K562 (cell line): Measurements from ENCODE around the gene TMEM266. TPM values are rescaled to one million over a fixed set of nuclear protein-coding genes. Genes with fewer than 3 reads are reported as not detected.

Experiments used
- AFF1 ChIP-seq, 2 experiments: fragments of 450-650 bp; IDR thresholded peaks; 2 replicates each; pipeline ENCODE4 v1.6.1; 2018; ENCODE audit warnings: mild to moderate bottlenecking in 2 of 2, low read depth in 1 of 2; ENCODE audit not compliant: partially characterized antibody in 2 of 2
- ARID3A ChIP-seq: IDR thresholded peaks from 2 replicates; pipeline ENCODE4 v1.6.1; 2012; ENCODE audit warnings: low read depth, low read length, improper control_type of control experiment, borderline replicate concordance
- BRD4 ChIP-seq: fragments of 200-600 bp; sonication (generic); IDR thresholded peaks from 2 replicates; pipeline ENCODE4 v1.6.1; 2017; ENCODE audit warnings: inconsistent platforms
- CREM ChIP-seq: IDR thresholded peaks from 2 replicates; pipeline ENCODE4 v1.6.1; 2014; ENCODE audit warnings: antibody characterized with exemption, low read depth
- ELF1 ChIP-seq: fragments of 200-800 bp; sonication (Bioruptor generic); IDR thresholded peaks from 2 replicates; pipeline ENCODE4 v1.6.1; 2016; ENCODE audit warnings: missing genetic modification characterization, missing compliant biosample characterization
- EP300 ChIP-seq: IDR thresholded peaks from 2 replicates; pipeline ENCODE4 v1.6.1; 2012; ENCODE audit warnings: low read length, improper control_type of control experiment
- HINFP ChIP-seq: fragments of 450-650 bp; conservative IDR thresholded peaks from 2 replicates; pipeline ENCODE4 v1.6.1; 2016; ENCODE audit warnings: missing genetic modification characterization, low read depth, mild to moderate bottlenecking, control low read depth, missing compliant biosample characterization
- KAT2B ChIP-seq: IDR thresholded peaks from one replicate; pipeline ENCODE4 v1.6.1; 2012; ENCODE audit warnings: low read depth, mild to moderate bottlenecking, control low read depth, inconsistent platforms, low read length, moderate library complexity
- LARP7 ChIP-seq: fragments of 450-650 bp; IDR thresholded peaks from 2 replicates; pipeline ENCODE4 v1.6.1; 2016
- MXI1 ChIP-seq: IDR thresholded peaks from 2 replicates; pipeline ENCODE4 v1.6.1; 2011; ENCODE audit warnings: low read depth, mild to moderate bottlenecking, improper control_type of control experiment, low read length
- PYGO2 ChIP-seq: fragments of 450-650 bp; IDR thresholded peaks from 2 replicates; pipeline ENCODE4 v1.6.1; 2016; ENCODE audit warnings: mild to moderate bottlenecking, missing genetic modification characterization, moderate library complexity, missing compliant biosample characterization
- RAD51 ChIP-seq: fragments of 450-650 bp; IDR thresholded peaks from 2 replicates; pipeline ENCODE4 v1.7.1; 2016; ENCODE audit warnings: low read depth, mild to moderate bottlenecking, borderline replicate concordance
- RBM14 ChIP-seq: fragments of 200-400 bp; formaldehyde crosslinking; IDR thresholded peaks from 2 replicates; pipeline ENCODE4 v1.6.1; 2018; ENCODE audit warnings: low read depth, mild to moderate bottlenecking, low read length, moderate library complexity, borderline replicate concordance; ENCODE audit not compliant: insufficient read depth
- SRSF3 ChIP-seq: fragments of 200-400 bp; formaldehyde crosslinking; IDR thresholded peaks from 2 replicates; pipeline ENCODE4 v1.6.1; 2016; ENCODE audit warnings: mild to moderate bottlenecking, low read length, moderate library complexity; ENCODE audit not compliant: insufficient read depth
- SRSF7 ChIP-seq: fragments of 200-400 bp; formaldehyde crosslinking; optimal IDR thresholded peaks from 2 replicates; pipeline ENCODE3; 2017; ENCODE audit warnings: mild to moderate bottlenecking, low read depth, low read length
- TBP ChIP-seq: optimal IDR thresholded peaks from 2 replicates; pipeline ENCODE3; 2011; ENCODE audit warnings: low read depth, low read length, improper control_type of control experiment
- ZNF146 ChIP-seq: IDR thresholded peaks from one replicate; pipeline ENCODE4 v1.6.1; 2018; ENCODE audit warnings: missing compliant biosample characterization; ENCODE audit not compliant: unreplicated experiment
- ZNF431 ChIP-seq: sonication (generic); formaldehyde crosslinking; IDR thresholded peaks from 2 replicates; pipeline ENCODE4 v1.8.0; 2022; ENCODE audit warnings: mild to moderate bottlenecking, missing genetic modification reagents
- polyA plus RNA-seq, 8 experiments: library from polyadenylated mRNA; depleted of rRNA in 4 of 8; stranded (reverse) in 5 of 8; unstranded in 3 of 8; fragments of >200 nt; fragmentation: Nextera tagmentation in 2 of 8; fragmentation: Illumina TruSeq in 1 of 8; extraction: Ambion mirVana in 2 of 8; extraction: Trizol in 1 of 8; gene quantifications; 2 replicates each; pipeline versions ENCODE4 v1.2.1 to v1.2.3, GENCODE V29; 2011 to 2014; ENCODE audit warnings: inconsistent platforms in 1 of 8, missing spikeins in 1 of 8
- total RNA-seq, 7 experiments: library from RNA; depleted of rRNA in 6 of 7; stranded (reverse); fragments of >200 nt in 6 of 7; fragmentation: Illumina TruSeq in 2 of 7; extraction: Trizol in 2 of 7; gene quantifications; 2 replicates each; pipeline versions ENCODE4 v1.2.1 to v1.2.3, GENCODE V29; 2011 to 2021; ENCODE audit warnings: low replicate concordance in 1 of 7
- TF ChIP-seq, protein P1 (sequence below): fragments of 450-650 bp; formaldehyde crosslinking; IDR thresholded peaks from 2 replicates; pipeline ENCODE4 v1.4.0; 2020; ENCODE audit warnings: mild to moderate bottlenecking, moderate library complexity
- TF ChIP-seq, protein P2 (sequence below): sonication (generic); formaldehyde crosslinking; IDR thresholded peaks from 2 replicates; pipeline ENCODE4 v1.5.0; 2020; ENCODE audit warnings: missing genetic modification reagents

TMEM266 gene
- total and polyA plus RNA-seq, 9 of the 15 experiments (the other 6 are each of a cell fraction or from before 2014, with no cell fraction given), result not detected

GRCh38 chr15:76169018-76169417 lies 109.2 kb downstream of the TMEM266 start (continued):
- TF ChIP-seq ARID3A (no peak), KAT2B (no peak), RAD51 (peak; percentile 64; the same call in 1 of the 2 replicates), PYGO2 (tag) (no peak), SRSF3 (no peak), SRSF7 (no peak), MXI1 (no peak), AFF1 (IDR thresholded peaks at IDR 0.05; ENCODE audit: low read depth in 1 of 2, partially characterized antibody in 2 of 2) (peak in 1 of 2 experiments; percentile 50), CREM (peak; percentile 55), ELF1 (peak; percentile 32; the same call in 1 of the 2 replicates), LARP7 (no peak), BRD4 (no peak), ZNF146 (CRISPR knock-in tag) (no peak), TBP (no peak), EP300 (no peak), ZNF431 (CRISPR knock-in tag) (no peak), RBM14 (no peak), HINFP (no peak)
- TF ChIP-seq, protein P1, sequence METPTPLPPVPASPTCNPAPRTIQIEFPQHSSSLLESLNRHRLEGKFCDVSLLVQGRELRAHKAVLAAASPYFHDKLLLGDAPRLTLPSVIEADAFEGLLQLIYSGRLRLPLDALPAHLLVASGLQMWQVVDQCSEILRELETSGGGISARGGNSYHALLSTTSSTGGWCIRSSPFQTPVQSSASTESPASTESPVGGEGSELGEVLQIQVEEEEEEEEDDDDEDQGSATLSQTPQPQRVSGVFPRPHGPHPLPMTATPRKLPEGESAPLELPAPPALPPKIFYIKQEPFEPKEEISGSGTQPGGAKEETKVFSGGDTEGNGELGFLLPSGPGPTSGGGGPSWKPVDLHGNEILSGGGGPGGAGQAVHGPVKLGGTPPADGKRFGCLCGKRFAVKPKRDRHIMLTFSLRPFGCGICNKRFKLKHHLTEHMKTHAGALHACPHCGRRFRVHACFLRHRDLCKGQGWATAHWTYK (CRISPR knock-in tag), result no peak
- TF ChIP-seq, protein P2, sequence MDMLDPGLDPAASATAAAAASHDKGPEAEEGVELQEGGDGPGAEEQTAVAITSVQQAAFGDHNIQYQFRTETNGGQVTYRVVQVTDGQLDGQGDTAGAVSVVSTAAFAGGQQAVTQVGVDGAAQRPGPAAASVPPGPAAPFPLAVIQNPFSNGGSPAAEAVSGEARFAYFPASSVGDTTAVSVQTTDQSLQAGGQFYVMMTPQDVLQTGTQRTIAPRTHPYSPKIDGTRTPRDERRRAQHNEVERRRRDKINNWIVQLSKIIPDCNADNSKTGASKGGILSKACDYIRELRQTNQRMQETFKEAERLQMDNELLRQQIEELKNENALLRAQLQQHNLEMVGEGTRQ, result peak; percentile 89
